Mesothelial cell of epicardium (in vitro differentiated cells): ENCODE measurements around the gene FAF1. TPM values are rescaled to one million over a fixed set of nuclear protein-coding genes. Genes with fewer than 3 reads are reported as not detected.
"Not testable (repeated sequence)": the region's sequence is repeated elsewhere in the genome, so short reads cannot be mapped to it uniquely, and the experiment has no call there.

Experiments
- DNase-seq, 2 experiments: peaks; one replicate each; pipeline ENCODE4 v3.0.0; 2021; ENCODE audit warnings: low spot score in 2 of 2; ENCODE audit not compliant: unreplicated experiment in 2 of 2
- H3K27ac Mint-ChIP-seq: 2 replicates; pipeline ENCODE4 v1.8.0; 2021; ENCODE audit warnings: mixed read lengths
- H3K27me3 Mint-ChIP-seq: 2 replicates; pipeline ENCODE4 v1.8.0; 2021; ENCODE audit warnings: low read depth, mixed read lengths
- H3K36me3 Mint-ChIP-seq: 2 replicates; pipeline ENCODE4 v1.8.0; 2021; ENCODE audit warnings: mixed read lengths
- H3K4me1 Mint-ChIP-seq: 2 replicates; pipeline ENCODE4 v1.8.0; 2021; ENCODE audit warnings: mixed read lengths
- H3K4me3 Mint-ChIP-seq: 2 replicates; pipeline ENCODE4 v1.8.0; 2021; ENCODE audit warnings: mild to moderate bottlenecking, moderate library complexity, mixed read lengths
- H3K9me3 Mint-ChIP-seq: 2 replicates; pipeline ENCODE4 v1.8.0; 2021; ENCODE audit warnings: mixed read lengths
- total RNA-seq: library from RNA; stranded (reverse); gene quantifications from 3 replicates; pipeline ENCODE4 v1.2.1, GENCODE V29; 2021
- TF ChIP-seq, protein P1 (sequence below): fragments of 200-600 bp; sonication (generic); IDR thresholded peaks from one replicate; pipeline ENCODE4 v1.5.0; 2021; ENCODE audit warnings: antibody characterized with exemption; ENCODE audit not compliant: unreplicated experiment

The FAF1 gene
- total RNA-seq, 1 donor from 2014 or later, result 44.4 TPM

DNA sequence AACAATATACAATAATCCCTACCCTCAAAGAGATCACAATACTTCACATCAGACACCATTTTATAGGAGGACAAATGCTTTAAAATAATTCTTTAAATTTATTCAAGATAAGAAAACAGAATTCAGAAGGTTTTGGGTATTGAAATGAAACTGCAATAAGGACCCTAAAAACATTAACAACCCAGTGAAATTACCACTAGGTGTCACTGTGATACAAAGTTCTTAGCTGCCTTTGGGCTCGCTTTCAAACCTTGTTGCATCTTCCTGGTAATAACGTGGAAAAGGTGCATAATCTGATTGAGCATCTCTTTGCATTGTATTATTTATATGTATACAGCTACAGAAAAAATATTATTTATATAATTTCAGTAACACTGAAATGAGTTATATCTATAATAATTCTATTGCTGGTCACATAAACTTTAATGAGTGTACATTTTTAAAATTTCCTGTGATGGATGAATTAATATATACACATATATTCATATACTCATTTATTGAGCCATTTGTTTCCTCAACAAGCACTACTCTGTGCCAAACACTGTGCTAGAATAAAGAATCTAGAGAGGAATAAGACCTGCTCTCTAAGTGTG is 185.2 kb downstream of the FAF1 start:
- H3K36me3 Mint-ChIP-seq, result peaks cover 8% of the 10 kb centered on the region
- TF ChIP-seq, protein P1, sequence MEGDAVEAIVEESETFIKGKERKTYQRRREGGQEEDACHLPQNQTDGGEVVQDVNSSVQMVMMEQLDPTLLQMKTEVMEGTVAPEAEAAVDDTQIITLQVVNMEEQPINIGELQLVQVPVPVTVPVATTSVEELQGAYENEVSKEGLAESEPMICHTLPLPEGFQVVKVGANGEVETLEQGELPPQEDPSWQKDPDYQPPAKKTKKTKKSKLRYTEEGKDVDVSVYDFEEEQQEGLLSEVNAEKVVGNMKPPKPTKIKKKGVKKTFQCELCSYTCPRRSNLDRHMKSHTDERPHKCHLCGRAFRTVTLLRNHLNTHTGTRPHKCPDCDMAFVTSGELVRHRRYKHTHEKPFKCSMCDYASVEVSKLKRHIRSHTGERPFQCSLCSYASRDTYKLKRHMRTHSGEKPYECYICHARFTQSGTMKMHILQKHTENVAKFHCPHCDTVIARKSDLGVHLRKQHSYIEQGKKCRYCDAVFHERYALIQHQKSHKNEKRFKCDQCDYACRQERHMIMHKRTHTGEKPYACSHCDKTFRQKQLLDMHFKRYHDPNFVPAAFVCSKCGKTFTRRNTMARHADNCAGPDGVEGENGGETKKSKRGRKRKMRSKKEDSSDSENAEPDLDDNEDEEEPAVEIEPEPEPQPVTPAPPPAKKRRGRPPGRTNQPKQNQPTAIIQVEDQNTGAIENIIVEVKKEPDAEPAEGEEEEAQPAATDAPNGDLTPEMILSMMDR, result peak; percentile 66
- no peaks in the 10 kb centered on the region for H3K4me1 Mint-ChIP-seq
- no peaks in the 10 kb centered on the region for H3K9me3 Mint-ChIP-seq
- H3K27ac Mint-ChIP-seq, result no peak overlapping the region
- no peak overlapping the region for H3K4me3 Mint-ChIP-seq
- no peaks in the 10 kb centered on the region for H3K27me3 Mint-ChIP-seq
- DNase-seq, result no peak

DNA sequence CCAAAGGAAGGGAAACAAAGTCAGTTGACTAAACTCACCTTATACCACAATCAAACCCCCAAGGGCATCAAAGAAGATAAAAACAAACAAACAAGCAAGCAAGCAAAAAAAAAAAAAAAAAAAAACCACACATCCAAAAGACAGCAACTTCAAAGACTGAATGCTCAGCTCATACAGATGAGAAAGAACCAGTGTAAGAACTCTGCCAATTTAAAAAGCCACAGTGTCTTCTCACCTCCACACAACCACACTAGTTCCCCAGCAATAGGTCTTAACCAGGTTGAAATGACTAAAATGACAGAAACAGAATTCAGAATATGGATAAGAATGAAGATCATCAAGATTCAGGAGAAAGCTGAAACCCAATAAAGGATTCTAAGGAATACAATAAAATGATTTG is 193.4 kb downstream of the FAF1 start:
- H3K4me1 Mint-ChIP-seq, result no peaks in the 10 kb centered on the region
- no peak for DNase-seq
- no peaks in the 10 kb centered on the region for H3K27me3 Mint-ChIP-seq
- peaks cover 5% of the 10 kb centered on the region for H3K9me3 Mint-ChIP-seq
- H3K36me3 Mint-ChIP-seq, result peaks cover 5% of the 10 kb centered on the region
- H3K4me3 Mint-ChIP-seq, result no peak overlapping the region
- H3K27ac Mint-ChIP-seq, result no peak overlapping the region
- TF ChIP-seq, protein P1, result no peak

DNA sequence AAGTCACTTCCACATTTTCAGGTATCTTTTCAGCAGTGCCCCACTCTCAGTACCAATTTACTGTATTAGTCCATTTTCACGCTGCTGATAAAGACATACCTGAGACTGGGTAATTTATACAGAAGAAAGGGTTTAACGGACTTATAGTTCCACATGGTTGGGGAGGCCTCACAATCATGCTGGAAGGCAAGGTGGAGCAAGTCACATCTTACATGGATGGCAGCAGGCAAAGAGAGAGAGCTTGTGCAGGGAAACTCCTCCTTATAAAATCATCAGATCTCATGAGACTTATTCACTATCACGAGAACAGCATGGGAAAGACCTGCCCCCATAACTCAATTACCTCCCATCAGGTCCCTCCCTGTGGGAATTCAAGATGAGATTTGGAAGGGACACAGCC is 203.5 kb downstream of the FAF1 start:
- not testable (repeated sequence) for H3K4me1 Mint-ChIP-seq, DNase-seq, H3K27me3 Mint-ChIP-seq, H3K4me3 Mint-ChIP-seq, H3K27ac Mint-ChIP-seq
- H3K36me3 Mint-ChIP-seq, result peaks cover 39% of the 10 kb centered on the region
- H3K9me3 Mint-ChIP-seq, result peaks cover 47% of the 10 kb centered on the region

DNA sequence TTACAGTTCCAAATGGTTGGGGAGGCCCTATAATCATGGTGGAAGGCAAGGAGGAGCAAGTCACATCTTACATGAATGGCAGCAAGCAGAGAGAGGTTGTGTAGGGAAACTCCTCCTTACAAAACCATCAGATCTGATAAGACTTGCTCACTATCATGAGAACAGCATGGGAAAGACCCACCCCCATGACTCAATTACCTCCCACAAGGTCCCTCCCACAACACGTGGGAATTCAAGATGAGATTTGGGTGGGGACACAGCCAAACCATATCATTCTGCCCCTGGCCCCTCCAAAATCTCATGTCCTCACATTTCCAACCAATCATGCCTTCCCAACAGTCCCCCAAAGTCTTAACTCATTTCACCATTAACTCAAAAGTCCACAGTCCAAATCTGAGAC is 205.3 kb downstream of the FAF1 start:
- DNase-seq, H3K27me3 Mint-ChIP-seq, H3K4me3 Mint-ChIP-seq, H3K27ac Mint-ChIP-seq, H3K4me1 Mint-ChIP-seq: not testable (repeated sequence)
- Mint-ChIP-seq H3K9me3 (peaks cover 41% of the 10 kb centered on the region), H3K36me3 (peaks cover 30% of the 10 kb centered on the region)

DNA sequence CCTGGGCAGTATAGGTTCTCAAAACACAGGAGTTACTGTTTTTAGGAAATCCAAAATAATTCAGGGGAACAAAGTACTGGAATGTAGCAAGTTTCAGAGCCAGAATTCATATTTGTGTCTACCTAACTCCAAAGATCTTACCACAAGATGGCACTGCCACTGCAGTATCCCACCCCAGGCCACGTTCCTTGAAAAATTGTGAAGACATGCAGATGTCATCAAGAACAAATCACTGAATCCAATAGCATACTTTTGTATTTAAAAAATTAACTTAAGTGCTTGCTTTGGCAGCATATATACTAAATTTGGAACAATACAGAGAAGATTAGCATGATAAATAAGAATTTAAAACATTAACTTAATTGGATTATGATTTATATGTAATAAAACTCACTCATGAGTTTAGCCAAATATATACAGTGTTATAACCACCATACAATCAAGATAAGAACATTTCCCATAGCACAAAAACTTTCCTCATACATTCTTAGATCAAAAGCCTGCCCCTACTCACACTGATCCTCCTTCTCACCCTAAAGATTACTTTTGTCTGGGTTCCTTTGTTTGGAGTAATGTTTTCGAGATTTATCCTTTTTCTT is 209.9 kb downstream of the FAF1 start:
- H3K27me3 Mint-ChIP-seq, result no peaks in the 10 kb centered on the region
- peaks cover 6% of the 10 kb centered on the region for H3K4me1 Mint-ChIP-seq
- H3K27ac Mint-ChIP-seq, result no peak overlapping the region
- peaks cover 11% of the 10 kb centered on the region for H3K9me3 Mint-ChIP-seq
- no peak overlapping the region for H3K4me3 Mint-ChIP-seq
- TF ChIP-seq, protein P1, result no peak
- DNase-seq, result no peak
- peaks cover 12% of the 10 kb centered on the region for H3K36me3 Mint-ChIP-seq

DNA sequence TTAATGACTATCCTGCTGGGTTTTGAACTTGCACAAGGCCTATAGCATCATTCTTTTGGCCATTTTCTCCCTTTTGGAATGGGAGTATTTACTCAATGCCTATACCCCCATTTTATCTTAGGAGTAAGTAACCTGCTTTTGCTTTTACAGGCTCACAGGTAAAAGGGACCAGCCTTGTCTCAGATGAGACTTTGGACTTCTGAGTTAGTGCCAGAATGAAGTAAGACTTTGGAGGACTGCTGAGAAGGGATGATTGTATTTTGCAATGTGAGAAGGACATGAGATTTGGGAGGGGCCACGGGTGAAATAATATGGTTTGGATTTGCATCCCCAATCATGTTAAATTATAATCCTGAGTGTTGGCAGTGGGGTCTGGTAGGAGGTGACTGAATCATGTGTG is 212.7 kb downstream of the FAF1 start:
- Mint-ChIP-seq H3K9me3 (peaks cover 4% of the 10 kb centered on the region), H3K27ac (no peak overlapping the region)

More for the DNA sequence above, 212.7 kb downstream of the FAF1 start:
- peaks cover 6% of the 10 kb centered on the region for H3K4me1 Mint-ChIP-seq
- TF ChIP-seq, protein P1, result no peak
- H3K36me3 Mint-ChIP-seq, result peaks cover 8% of the 10 kb centered on the region
- H3K27me3 Mint-ChIP-seq, result no peaks in the 10 kb centered on the region
- H3K4me3 Mint-ChIP-seq, result no peak overlapping the region
- DNase-seq, result no peak
